Fibroblast of lung (primary cell): Measurements from ENCODE around the gene MCTP2. TPM values are rescaled to one million over a fixed set of nuclear protein-coding genes. Genes with fewer than 3 reads are reported as not detected.
A peak's percentile ranks its signal among the peaks of the same experiment; 100 is the strongest.

Source experiments
- DNase-seq, 2 donors: peaks; one replicate each; pipeline versions ENCODE4 v3.0.0 to v3.0.0-alpha.2; 2010; ENCODE audit warnings: low read depth in 2 of 2
- H2AFZ ChIP-seq: 2 replicates; pipeline ENCODE4 v1.5.1; 2012; ENCODE audit warnings: low read length, control low read depth, inconsistent platforms
- H3K27ac ChIP-seq: 2 replicates; pipeline ENCODE4 v1.5.1; 2011; ENCODE audit warnings: low read length, control low read depth; ENCODE audit not compliant: insufficient read depth
- H3K27me3 ChIP-seq: 2 replicates; pipeline ENCODE4 v1.5.1; 2011; ENCODE audit warnings: mild to moderate bottlenecking, low read length; ENCODE audit not compliant: control insufficient read depth, insufficient read depth
- H3K36me3 ChIP-seq: 2 replicates; pipeline ENCODE4 v1.5.1; 2011; ENCODE audit warnings: low read length; ENCODE audit not compliant: control insufficient read depth, insufficient read depth
- H3K4me1 ChIP-seq: 2 replicates; pipeline ENCODE4 v1.5.1; 2011; ENCODE audit warnings: low read length; ENCODE audit not compliant: control insufficient read depth, insufficient read depth; ENCODE audit errors: extremely low read depth
- H3K4me2 ChIP-seq: 2 replicates; pipeline ENCODE4 v1.5.1; 2011; ENCODE audit warnings: low read length, control low read depth; ENCODE audit not compliant: insufficient read depth; ENCODE audit errors: extremely low read depth
- H3K4me3 ChIP-seq, 4 experiments: fragments of 200-600 bp in 1 of 4; sonication (generic) in 1 of 4; replicated peaks in 1 of 4; 2 replicates each; pipeline ENCODE4 v1.5.1; 2011 to 2016; ENCODE audit warnings: low read length in 4 of 4, low read depth in 3 of 4, mild to moderate bottlenecking in 3 of 4, control low read depth in 2 of 4, inconsistent platforms in 1 of 4, mixed read lengths in 1 of 4; ENCODE audit not compliant: insufficient read depth in 1 of 4; ENCODE audit errors: control extremely low read depth in 1 of 4
- H3K79me2 ChIP-seq: 2 replicates; pipeline ENCODE4 v1.5.1; 2012; ENCODE audit warnings: mild to moderate bottlenecking, low read length, inconsistent platforms; ENCODE audit not compliant: control insufficient read depth, insufficient read depth
- H3K9ac ChIP-seq: 2 replicates; pipeline ENCODE4 v1.5.1; 2011; ENCODE audit warnings: mild to moderate bottlenecking, low read length, control low read depth; ENCODE audit not compliant: insufficient read depth
- H3K9me3 ChIP-seq: 2 replicates; pipeline ENCODE4 v1.5.1; 2012; ENCODE audit warnings: low read depth, low read length; ENCODE audit not compliant: control insufficient read depth, insufficient read depth
- H4K20me1 ChIP-seq: 2 replicates; pipeline ENCODE4 v1.5.1; 2011; ENCODE audit warnings: low read length; ENCODE audit not compliant: control insufficient read depth, insufficient read depth; ENCODE audit errors: extremely low read depth
- CTCF ChIP-seq, 2 donors: IDR thresholded peaks in 1 of 2; conservative IDR thresholded peaks in 1 of 2; 1 replicate in 1 of 2; 2 replicates in 1 of 2; pipeline ENCODE4 v1.5.1; 2011 to 2012; ENCODE audit warnings: low read length in 2 of 2, control low read depth in 1 of 2, inconsistent platforms in 1 of 2, low read depth in 1 of 2, mild to moderate bottlenecking in 1 of 2
- EZH2 ChIP-seq: IDR thresholded peaks from 2 replicates; pipeline ENCODE4 v1.5.1; 2012; ENCODE audit warnings: low read length, control low read depth, mild to moderate bottlenecking; ENCODE audit errors: missing control alignments
- polyA plus RNA-seq, 2 donors: library from polyadenylated mRNA; depleted of rRNA in 1 of 2; stranded (reverse) in 1 of 2; unstranded in 1 of 2; fragments of >200 nt; gene quantifications; 2 replicates each; pipeline ENCODE4 v1.2.1, GENCODE V29; 2011 to 2012; ENCODE audit warnings: missing spikeins in 1 of 2
- total RNA-seq: library from RNA; depleted of rRNA; stranded (reverse); fragments of >200 nt; gene quantifications from 2 replicates; pipeline ENCODE4 v1.2.1, GENCODE V29; 2014

MCTP2 gene
- total and polyA plus RNA-seq, 2 donors (not counting 1 experiment from before 2014, with no cell fraction given): 3.6 to 14.5 TPM

GRCh38 chr15:94323076-94323475 lies 91.7 kb downstream of the MCTP2 start:
- Histone ChIP-seq H3K36me3 (no peaks in the 10 kb centered on the region), H4K20me1 (no peaks in the 10 kb centered on the region), H2AFZ (no peak overlapping the region), H3K4me1 (no peaks in the 10 kb centered on the region), H3K79me2 (no peaks in the 10 kb centered on the region), H3K27ac (no peak overlapping the region), H3K27me3 (no peaks in the 10 kb centered on the region), H3K4me3 (no peak overlapping the region), H3K9me3 (no peaks in the 10 kb centered on the region), H3K4me2 (no peak overlapping the region), H3K9ac (no peak overlapping the region)
- TF ChIP-seq EZH2: no peak
- no peak for TF ChIP-seq CTCF (conservative IDR thresholded peaks at IDR 0.05 in 1 of 2, IDR thresholded peaks at IDR 0.05 in 1 of 2; ENCODE audit: low read depth in 1 of 2, low read length in 2 of 2)
- DNase-seq: no peak

- Histone ChIP-seq H3K27me3 (no peaks in the 10 kb centered on the region), H3K4me1 (no peaks in the 10 kb centered on the region), H2AFZ (peak overlapping the region; percentile 85), H3K79me2 (no peaks in the 10 kb centered on the region), H3K4me2 (peak overlapping the region; percentile 13), H3K4me3 (no peak overlapping the region), H4K20me1 (no peaks in the 10 kb centered on the region), H3K9me3 (no peaks in the 10 kb centered on the region), H3K9ac (no peak overlapping the region), H3K27ac (no peak overlapping the region), H3K36me3 (no peaks in the 10 kb centered on the region)
- peak; percentile 95 to 96 for TF ChIP-seq CTCF (conservative IDR thresholded peaks at IDR 0.05 in 1 of 2, IDR thresholded peaks at IDR 0.05 in 1 of 2; ENCODE audit: low read depth in 1 of 2, low read length in 2 of 2)
- no peak for TF ChIP-seq EZH2
- DNase-seq: peak; percentile 32 to 71
Measured at GRCh38 chr15:94324117-94324826, 92.9 kb downstream of the MCTP2 start.

- H4K20me1 ChIP-seq: no peaks in the 10 kb centered on the region
- H3K4me1 ChIP-seq: no peaks in the 10 kb centered on the region
- H2AFZ ChIP-seq: no peak overlapping the region
- H3K9ac ChIP-seq: no peak overlapping the region
- H3K9me3 ChIP-seq: no peaks in the 10 kb centered on the region
- no peaks in the 10 kb centered on the region for H3K36me3 ChIP-seq
- H3K4me3 ChIP-seq: no peak overlapping the region
- DNase-seq: no peak
- H3K27ac ChIP-seq: no peak overlapping the region
- H3K27me3 ChIP-seq: no peaks in the 10 kb centered on the region
- TF ChIP-seq EZH2 (no peak), CTCF (conservative IDR thresholded peaks at IDR 0.05 in 1 of 2, IDR thresholded peaks at IDR 0.05 in 1 of 2; ENCODE audit: low read depth in 1 of 2, low read length in 2 of 2) (no peak)
- H3K4me2 ChIP-seq: no peak overlapping the region
- no peaks in the 10 kb centered on the region for H3K79me2 ChIP-seq
Measured at GRCh38 chr15:94324835-94325767, 93.7 kb downstream of the MCTP2 start.
